GM10266 (cell line): ENCODE results near the gene LRRIQ3.

Experiments
- DNase-seq: peaks from one replicate; pipeline ENCODE4 v3.0.0; 2012; ENCODE audit errors: extremely low spot score
- CTCF ChIP-seq: IDR thresholded peaks from 2 replicates; pipeline ENCODE4 v1.5.1; 2012; ENCODE audit warnings: mild to moderate bottlenecking, low read depth; ENCODE audit not compliant: control insufficient read depth, insufficient read depth; ENCODE audit errors: missing control alignments

Gene LRRIQ3

GRCh38 chr1:74050386-74050785 is 147.6 kb downstream of the LRRIQ3 start:
- no peak for TF ChIP-seq CTCF
- DNase-seq = no peak

- TF ChIP-seq CTCF = no peak
Measured at GRCh38 chr1:74038042-74038441, 159.9 kb downstream of the LRRIQ3 start.

GRCh38 chr1:74012583-74012982 is 185.4 kb downstream of the LRRIQ3 start:
- no peak for DNase-seq
- TF ChIP-seq CTCF = no peak

More at GRCh38 chr1:74038042-74038441, 159.9 kb downstream of the LRRIQ3 start:
- DNase-seq = no peak

GRCh38 chr1:74011736-74012135 is 186.2 kb downstream of the LRRIQ3 start:
- TF ChIP-seq CTCF = no peak
- DNase-seq = no peak

- DNase-seq = no peak
Measured at GRCh38 chr1:74010206-74010605, 187.8 kb downstream of the LRRIQ3 start.

GRCh38 chr1:74005533-74005932 is 192.4 kb downstream of the LRRIQ3 start:
- no peak for TF ChIP-seq CTCF
- no peak for DNase-seq

More at GRCh38 chr1:74010206-74010605, 187.8 kb downstream of the LRRIQ3 start:
- no peak for TF ChIP-seq CTCF

- TF ChIP-seq CTCF = no peak
- DNase-seq = no peak
Measured at GRCh38 chr1:74003806-74004205, 194.2 kb downstream of the LRRIQ3 start.
